Osteocyte (in vitro differentiated cells): ENCODE measurements around the gene TMCC3. TPM values are rescaled to one million over a fixed set of nuclear protein-coding genes. Genes with fewer than 3 reads are reported as not detected.

ENCODE experiments used
- DNase-seq: peaks from one replicate; pipeline ENCODE4 v3.0.0; 2021; ENCODE audit warnings: mixed read lengths; ENCODE audit not compliant: unreplicated experiment; ENCODE audit errors: extremely low spot score
- H3K27ac Mint-ChIP-seq: one replicate; pipeline ENCODE4 v1.8.0; 2021; ENCODE audit warnings: mild to moderate bottlenecking, mixed read lengths; ENCODE audit not compliant: unreplicated experiment
- H3K27me3 Mint-ChIP-seq: one replicate; pipeline ENCODE4 v1.8.0; 2021; ENCODE audit warnings: mixed read lengths; ENCODE audit not compliant: unreplicated experiment
- H3K36me3 Mint-ChIP-seq: one replicate; pipeline ENCODE4 v1.8.0; 2021; ENCODE audit warnings: mixed read lengths; ENCODE audit not compliant: unreplicated experiment
- H3K4me1 Mint-ChIP-seq: one replicate; pipeline ENCODE4 v1.8.0; 2021; ENCODE audit warnings: mixed read lengths; ENCODE audit not compliant: unreplicated experiment
- H3K4me3 Mint-ChIP-seq: one replicate; pipeline ENCODE4 v1.8.0; 2021; ENCODE audit warnings: mild to moderate bottlenecking, moderate library complexity, mixed read lengths; ENCODE audit not compliant: unreplicated experiment
- H3K9me3 Mint-ChIP-seq: one replicate; pipeline ENCODE4 v1.8.0; 2021; ENCODE audit warnings: mixed read lengths; ENCODE audit not compliant: unreplicated experiment
- CTCF ChIP-seq: fragments of 200-600 bp; sonication (generic); IDR thresholded peaks from 2 replicates; pipeline ENCODE4 v1.5.0; 2021; ENCODE audit warnings: antibody characterized with exemption, mild to moderate bottlenecking, moderate library complexity
- total RNA-seq: library from RNA; stranded (reverse); gene quantifications from 2 replicates; pipeline ENCODE4 v1.2.1, GENCODE V29; 2021

Gene TMCC3
- total RNA-seq, 1 donor from 2014 or later = not detected

- Mint-ChIP-seq H3K4me1 (no peaks in the 10 kb centered on the region), H3K9me3 (no peaks in the 10 kb centered on the region), H3K27ac (no peak overlapping the region), H3K27me3 (peaks cover 26% of the 10 kb centered on the region), H3K4me3 (no peak overlapping the region), H3K36me3 (no peaks in the 10 kb centered on the region)
- no peak for DNase-seq
- TF ChIP-seq CTCF = no peak
Measured at GRCh38 chr12:94538318-94538717, 112.0 kb downstream of the TMCC3 start.

DNA sequence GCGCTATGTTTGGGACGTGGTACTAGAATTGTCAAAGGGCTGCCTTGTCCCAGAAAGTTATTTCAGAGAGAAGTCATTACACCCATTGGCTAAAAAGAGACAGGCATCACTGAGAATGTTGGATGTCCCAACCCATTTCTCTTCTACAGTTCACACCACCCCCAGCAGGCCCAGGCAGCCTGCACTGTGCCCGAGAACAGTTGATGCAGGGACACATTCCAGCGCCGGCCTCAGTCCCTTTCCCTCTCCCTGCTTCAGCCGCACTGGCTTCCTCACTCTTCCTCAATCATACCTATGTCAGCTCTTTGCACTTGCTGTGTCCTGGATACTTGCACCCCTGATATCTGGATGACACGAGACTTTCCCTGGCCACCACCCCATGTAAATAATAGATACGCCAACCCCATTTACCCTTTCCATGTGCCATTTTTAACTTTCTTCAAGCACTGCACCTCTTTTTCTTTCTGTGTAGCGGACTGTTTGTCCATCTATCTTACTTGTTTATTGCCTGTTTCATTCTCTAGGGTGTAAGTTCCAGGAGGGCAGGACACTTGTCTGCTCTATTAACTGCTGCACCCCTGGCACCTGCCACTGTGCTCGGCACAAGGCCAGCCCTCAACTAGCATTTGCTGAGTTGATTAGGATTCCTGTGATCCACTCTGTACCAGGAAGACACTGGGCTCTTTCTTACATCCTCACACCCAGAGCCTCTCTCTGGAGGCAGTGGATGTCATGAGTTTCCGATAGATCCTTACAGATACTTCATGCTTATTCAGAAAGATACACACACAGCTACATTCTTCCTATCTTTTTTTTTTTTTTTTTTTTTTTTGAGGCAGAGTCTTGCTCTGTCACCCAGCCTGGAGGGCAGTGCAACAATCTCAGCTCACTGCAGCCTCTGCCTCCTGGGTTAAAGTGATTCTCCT lies 114.1 kb downstream of the TMCC3 start:
- no peak overlapping the region for H3K27ac Mint-ChIP-seq
- no peaks in the 10 kb centered on the region for H3K4me1 Mint-ChIP-seq
- TF ChIP-seq CTCF = no peak
- H3K27me3 Mint-ChIP-seq = peaks cover 31% of the 10 kb centered on the region
- no peaks in the 10 kb centered on the region for H3K36me3 Mint-ChIP-seq
- DNase-seq = peak; percentile 65
- no peak overlapping the region for H3K4me3 Mint-ChIP-seq
- H3K9me3 Mint-ChIP-seq = no peaks in the 10 kb centered on the region

GRCh38 chr12:94535510-94535921 lies 114.8 kb downstream of the TMCC3 start:
- Mint-ChIP-seq H3K27ac (no peak overlapping the region), H3K9me3 (no peaks in the 10 kb centered on the region), H3K4me3 (no peak overlapping the region), H3K4me1 (no peaks in the 10 kb centered on the region), H3K27me3 (peaks cover 29% of the 10 kb centered on the region), H3K36me3 (no peaks in the 10 kb centered on the region)
- DNase-seq = peak; percentile 70
- TF ChIP-seq CTCF = no peak

GRCh38 chr12:94534774-94535509 lies 115.4 kb downstream of the TMCC3 start:
- Mint-ChIP-seq H3K27me3 (peaks cover 31% of the 10 kb centered on the region), H3K36me3 (no peaks in the 10 kb centered on the region), H3K9me3 (no peaks in the 10 kb centered on the region), H3K27ac (no peak overlapping the region), H3K4me3 (no peak overlapping the region), H3K4me1 (no peaks in the 10 kb centered on the region)
- peak; percentile 36 for DNase-seq
- TF ChIP-seq CTCF = no peak

DNA sequence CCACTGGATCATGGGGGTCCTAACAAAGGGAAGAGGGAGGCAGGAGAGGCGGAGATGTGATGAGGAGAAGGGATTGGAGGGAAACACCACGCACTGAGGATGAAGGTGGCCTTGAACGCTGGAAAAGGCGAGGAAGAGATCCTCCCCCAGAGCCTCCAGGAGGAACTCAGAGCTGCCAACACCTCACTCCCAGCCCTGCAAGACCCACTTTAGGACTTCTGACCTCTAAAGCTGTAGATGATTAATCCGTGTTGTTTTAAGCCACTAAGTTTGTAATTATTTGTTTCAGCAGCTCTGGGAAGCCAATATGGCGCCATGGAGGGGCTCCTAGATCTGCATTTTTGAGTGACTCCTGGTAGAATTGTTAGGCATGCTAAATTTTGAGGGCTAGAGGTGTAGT lies 116.1 kb downstream of the TMCC3 start:
- no peaks in the 10 kb centered on the region for H3K36me3 Mint-ChIP-seq
- TF ChIP-seq CTCF = no peak
- H3K27me3 Mint-ChIP-seq = peaks cover 36% of the 10 kb centered on the region
- DNase-seq = peak; percentile 38
- no peak overlapping the region for H3K4me3 Mint-ChIP-seq
- no peaks in the 10 kb centered on the region for H3K4me1 Mint-ChIP-seq
- H3K27ac Mint-ChIP-seq = no peak overlapping the region
- no peaks in the 10 kb centered on the region for H3K9me3 Mint-ChIP-seq
